H1 (cell line): ENCODE results near the gene DOCK9. TPM values are rescaled to one million over a fixed set of nuclear protein-coding genes. Genes with fewer than 3 reads are reported as not detected.

Experiments
- BRCA1 ChIP-seq: IDR thresholded peaks from 2 replicates; pipeline ENCODE4 v1.6.1; 2012; ENCODE audit warnings: low read depth, low read length, improper control_type of control experiment
- CEBPB ChIP-seq: IDR thresholded peaks from 2 replicates; pipeline ENCODE4 v1.6.1; 2012; ENCODE audit warnings: low read depth, low read length
- CHD1 ChIP-seq: IDR thresholded peaks from 2 replicates; pipeline ENCODE4 v1.6.1; 2012; ENCODE audit warnings: low read depth, low read length, improper control_type of control experiment
- CHD2 ChIP-seq: IDR thresholded peaks from 2 replicates; pipeline ENCODE4 v1.6.1; 2012; ENCODE audit warnings: low read length, improper control_type of control experiment
- CREB1 ChIP-seq: IDR thresholded peaks from 2 replicates; pipeline ENCODE4 v1.6.1; 2012; ENCODE audit warnings: inconsistent platforms
- FOSL1 ChIP-seq: IDR thresholded peaks from 2 replicates; pipeline ENCODE4 v1.6.1; 2011; ENCODE audit warnings: mild to moderate bottlenecking, low read depth, low read length, moderate library complexity; ENCODE audit not compliant: insufficient read depth
- SP2 ChIP-seq: IDR thresholded peaks from 2 replicates; pipeline ENCODE4 v1.6.1; 2012; ENCODE audit warnings: mild to moderate bottlenecking, low read length, inconsistent platforms
- polyA plus RNA-seq, 7 experiments: library from polyadenylated mRNA; depleted of rRNA in 3 of 7; stranded (reverse) in 5 of 7; unstranded in 2 of 7; fragments of >200 nt in 5 of 7; fragments of 200-250 nt in 2 of 7; gene quantifications; 1 replicate in 5 of 7; 2 replicates in 1 of 7; 4 replicates in 1 of 7; pipeline versions ENCODE4 v1.2.1 to v1.2.3, GENCODE V29; 2011 to 2013; ENCODE audit warnings: missing spikeins in 2 of 7, mixed read lengths in 2 of 7
- total RNA-seq: library from RNA; stranded (reverse); fragmentation: NEBNext Ultra II Directional; extraction: Animal tissue kit (Norgen Biotek cat#: 25700); gene quantifications from 2 replicates; pipeline ENCODE4 v1.2.1, GENCODE V29; 2021

The DOCK9 gene
- total and polyA plus RNA-seq, 2 of the 8 experiments (the other 6 are each of a cell fraction or from before 2014, with no cell fraction given) = 21.6 to 31.5 TPM

GRCh38 chr13:98782654-98783053 is 195.2 kb downstream of the DOCK9 start (continued):
- no peak for TF ChIP-seq BRCA1
- no peak for TF ChIP-seq CHD1
- no peak for TF ChIP-seq FOSL1
- no peak for TF ChIP-seq CREB1
- TF ChIP-seq CEBPB = no peak
- TF ChIP-seq CHD2 = no peak
- no peak for TF ChIP-seq SP2
- TF ChIP-seq, all 59 proteins: peak for 0
